ENCODE results near the gene SMIM7. TPM values are rescaled to one million over a fixed set of nuclear protein-coding genes. Genes with fewer than 3 reads are reported as not detected.

Gene SMIM7
- total RNA-seq, 2 donors from 2014 or later: 72.7 to 102 TPM

DNA sequence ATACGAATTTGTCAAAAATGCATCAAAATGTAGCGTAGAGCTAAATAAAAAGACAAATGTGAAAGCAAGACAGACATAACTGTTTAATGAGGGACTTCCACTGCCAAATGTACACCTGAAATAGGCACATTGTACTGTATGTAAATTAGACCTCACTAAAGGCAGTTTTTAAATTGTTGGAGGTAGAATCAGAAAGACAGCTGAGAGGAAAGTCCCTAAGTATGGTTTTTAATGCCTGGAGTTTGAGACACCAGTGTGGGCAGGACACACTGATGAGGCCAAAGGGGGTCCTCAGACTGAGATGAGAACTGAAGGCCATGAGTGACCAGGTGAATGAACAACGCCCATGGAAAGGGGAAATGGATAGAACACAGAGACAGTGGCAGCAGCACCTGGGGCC, 54.8 kb downstream of the SMIM7 start:
- H3K9me3 ChIP-seq: no peaks in the 10 kb centered on the region
- no peak overlapping the region for H3K4me3 ChIP-seq
- H3K27me3 ChIP-seq (replicated peaks; ENCODE audit: insufficient read depth): no peaks in the 10 kb centered on the region
- DNase-seq (ENCODE audit: low spot score): no peak
- no peak overlapping the region for H3K27ac ChIP-seq
- peaks cover 5 to 31% of the 10 kb centered on the region in 2 donors for H3K4me1 ChIP-seq (ENCODE audit: control insufficient read depth in 1 of 2, low read depth in 2 of 2)
- ATAC-seq (ENCODE audit: insufficient number of reproducible peaks, low FRiP score, low read depth): no peak
- no peaks in the 10 kb centered on the region for H3K36me3 ChIP-seq
- TF ChIP-seq, protein P1, sequence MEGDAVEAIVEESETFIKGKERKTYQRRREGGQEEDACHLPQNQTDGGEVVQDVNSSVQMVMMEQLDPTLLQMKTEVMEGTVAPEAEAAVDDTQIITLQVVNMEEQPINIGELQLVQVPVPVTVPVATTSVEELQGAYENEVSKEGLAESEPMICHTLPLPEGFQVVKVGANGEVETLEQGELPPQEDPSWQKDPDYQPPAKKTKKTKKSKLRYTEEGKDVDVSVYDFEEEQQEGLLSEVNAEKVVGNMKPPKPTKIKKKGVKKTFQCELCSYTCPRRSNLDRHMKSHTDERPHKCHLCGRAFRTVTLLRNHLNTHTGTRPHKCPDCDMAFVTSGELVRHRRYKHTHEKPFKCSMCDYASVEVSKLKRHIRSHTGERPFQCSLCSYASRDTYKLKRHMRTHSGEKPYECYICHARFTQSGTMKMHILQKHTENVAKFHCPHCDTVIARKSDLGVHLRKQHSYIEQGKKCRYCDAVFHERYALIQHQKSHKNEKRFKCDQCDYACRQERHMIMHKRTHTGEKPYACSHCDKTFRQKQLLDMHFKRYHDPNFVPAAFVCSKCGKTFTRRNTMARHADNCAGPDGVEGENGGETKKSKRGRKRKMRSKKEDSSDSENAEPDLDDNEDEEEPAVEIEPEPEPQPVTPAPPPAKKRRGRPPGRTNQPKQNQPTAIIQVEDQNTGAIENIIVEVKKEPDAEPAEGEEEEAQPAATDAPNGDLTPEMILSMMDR (IDR thresholded peaks at IDR 0.05): no peak

DNA sequence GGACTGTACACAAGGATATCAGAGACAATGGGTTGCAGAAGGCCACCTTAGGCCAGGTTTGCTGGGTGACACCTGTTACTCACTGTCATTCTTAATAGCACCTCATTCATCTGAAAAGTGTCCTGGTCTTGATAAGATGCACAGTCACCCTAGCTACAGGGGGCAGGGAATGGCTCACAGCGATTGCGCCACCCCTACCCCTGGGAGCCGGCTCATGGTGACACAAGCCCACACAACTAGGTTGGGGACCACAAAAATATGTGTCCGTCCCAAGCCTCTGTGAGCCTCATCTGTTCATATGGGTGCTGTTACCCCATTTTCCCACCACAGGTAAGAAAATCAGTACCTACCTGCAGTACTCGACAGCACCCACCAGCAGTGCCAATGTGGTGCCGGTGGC, 55.3 kb downstream of the SMIM7 start:
- H3K27me3 ChIP-seq (replicated peaks; ENCODE audit: insufficient read depth): no peaks in the 10 kb centered on the region
- H3K27ac ChIP-seq: no peak overlapping the region
- no peak overlapping the region for H3K4me3 ChIP-seq
- DNase-seq (ENCODE audit: low spot score): no peak
- peaks cover 5 to 31% of the 10 kb centered on the region in 2 donors for H3K4me1 ChIP-seq (ENCODE audit: control insufficient read depth in 1 of 2, low read depth in 2 of 2)
- no peaks in the 10 kb centered on the region for H3K9me3 ChIP-seq
- TF ChIP-seq, protein P1 (IDR thresholded peaks at IDR 0.05): no peak
- no peaks in the 10 kb centered on the region for H3K36me3 ChIP-seq
- ATAC-seq (ENCODE audit: insufficient number of reproducible peaks, low FRiP score, low read depth): no peak

DNA sequence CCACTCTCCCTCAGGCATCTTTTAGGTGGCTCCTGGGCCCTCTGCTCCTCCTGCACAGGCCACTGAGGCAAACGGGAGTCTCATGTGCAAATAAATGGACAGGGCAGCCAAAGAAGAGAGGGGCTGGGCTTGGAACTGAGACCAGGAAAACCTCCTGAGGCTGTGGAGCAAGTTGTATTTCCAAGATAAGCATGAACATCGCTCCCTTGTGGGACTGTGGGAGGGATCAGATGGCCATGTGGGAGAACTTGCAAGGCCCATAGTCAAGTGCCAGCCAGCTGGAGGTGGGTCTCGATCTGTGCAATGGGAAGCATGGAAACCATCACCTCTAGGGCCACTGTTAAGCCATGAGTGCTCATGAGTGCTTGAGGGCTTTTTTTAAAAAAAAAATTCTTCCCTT, 56.9 kb downstream of the SMIM7 start:
- Histone ChIP-seq H3K4me1 (ENCODE audit: control insufficient read depth in 1 of 2, low read depth in 2 of 2) (peaks cover 5 to 18% of the 10 kb centered on the region in 2 donors), H3K27ac (no peak overlapping the region), H3K36me3 (no peaks in the 10 kb centered on the region), H3K4me3 (no peak overlapping the region), H3K27me3 (replicated peaks; ENCODE audit: insufficient read depth) (no peaks in the 10 kb centered on the region), H3K9me3 (no peaks in the 10 kb centered on the region)
- ATAC-seq (ENCODE audit: insufficient number of reproducible peaks, low FRiP score, low read depth) (no peak), DNase-seq (ENCODE audit: low spot score) (no peak)
- TF ChIP-seq, protein P1 (IDR thresholded peaks at IDR 0.05): no peak

DNA sequence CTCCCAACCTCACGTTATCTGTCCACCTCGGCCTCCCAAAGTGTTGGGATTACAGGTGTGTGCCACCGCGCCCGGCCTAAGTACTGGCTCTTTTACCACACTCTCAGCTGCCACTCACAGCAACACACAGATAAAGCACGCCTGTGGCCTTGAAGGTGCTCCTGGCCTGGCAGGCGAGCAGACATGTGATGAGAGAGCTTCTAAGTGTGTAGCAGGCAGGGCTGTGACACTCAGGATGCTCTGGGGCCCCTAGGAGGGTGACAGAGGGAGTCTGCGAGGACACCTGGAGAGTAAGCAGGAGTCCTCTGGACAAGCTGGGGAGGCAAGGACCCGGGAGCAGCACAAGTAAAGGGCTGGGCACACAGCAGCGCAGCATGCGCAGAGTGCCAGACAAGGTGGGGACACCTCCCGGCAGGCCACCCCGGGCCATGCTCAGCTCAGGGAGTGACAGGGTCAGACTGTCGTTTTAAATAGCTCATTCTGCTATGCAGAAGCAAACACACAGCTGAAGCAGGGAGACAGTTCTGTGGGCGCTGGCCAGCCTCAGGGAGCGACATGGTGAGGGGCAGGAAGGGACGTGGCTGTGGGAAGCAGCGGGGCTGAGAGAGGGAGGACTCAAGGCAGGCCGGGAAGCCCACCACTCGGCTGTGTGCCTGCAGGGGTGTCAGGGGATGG, 58.4 kb downstream of the SMIM7 start:
- ATAC-seq (ENCODE audit: insufficient number of reproducible peaks, low FRiP score, low read depth): no peak
- no peaks in the 10 kb centered on the region for H3K36me3 ChIP-seq
- TF ChIP-seq, protein P1 (IDR thresholded peaks at IDR 0.05): no peak
- no peak overlapping the region for H3K27ac ChIP-seq
- H3K9me3 ChIP-seq: no peaks in the 10 kb centered on the region
- H3K4me3 ChIP-seq: no peak overlapping the region
- H3K27me3 ChIP-seq (replicated peaks; ENCODE audit: insufficient read depth): no peaks in the 10 kb centered on the region
- no peak for DNase-seq (ENCODE audit: low spot score)
- peaks cover 0 to 13% of the 10 kb centered on the region in 2 donors for H3K4me1 ChIP-seq (ENCODE audit: control insufficient read depth in 1 of 2, low read depth in 2 of 2)

DNA sequence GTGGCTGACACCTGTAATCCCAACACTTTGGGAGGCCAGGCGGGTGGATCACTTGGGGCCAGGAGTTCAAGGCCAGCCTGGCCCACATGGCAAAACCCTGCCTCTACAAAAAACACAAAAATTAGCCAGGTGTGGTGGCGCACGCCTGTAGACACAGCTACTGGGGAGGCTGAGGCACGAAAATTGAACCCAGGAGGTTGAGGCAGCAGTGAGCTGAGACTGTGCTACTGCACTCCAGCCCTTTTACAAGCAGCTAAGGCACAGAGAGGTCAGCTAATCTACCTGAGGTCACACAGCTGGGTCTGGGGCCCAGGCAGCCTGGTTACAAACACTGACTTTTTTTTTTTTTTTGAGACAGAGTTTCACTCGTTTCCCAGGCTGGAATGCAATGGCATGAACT, 59.1 kb downstream of the SMIM7 start:
- ATAC-seq (ENCODE audit: insufficient number of reproducible peaks, low FRiP score, low read depth): no peak
- Histone ChIP-seq H3K4me3 (no peak overlapping the region), H3K27me3 (replicated peaks; ENCODE audit: insufficient read depth) (no peaks in the 10 kb centered on the region), H3K9me3 (no peaks in the 10 kb centered on the region), H3K27ac (no peak overlapping the region), H3K36me3 (no peaks in the 10 kb centered on the region), H3K4me1 (ENCODE audit: control insufficient read depth in 1 of 2, low read depth in 2 of 2) (peaks cover 0 to 13% of the 10 kb centered on the region in 2 donors)
- DNase-seq (ENCODE audit: low spot score): no peak
- TF ChIP-seq, protein P1 (IDR thresholded peaks at IDR 0.05): no peak
